ENCODE measurements around the gene SGCG.

The SGCG gene

GRCh38 chr13:23146006-23146405 is 34.8 kb upstream of the SGCG start:
- TF ChIP-seq POLR2A (IDR thresholded peaks at IDR 0.05; ENCODE audit: extremely low read depth, insufficient read length) (no peak), MYC (IDR thresholded peaks at IDR 0.05; ENCODE audit: low read depth, low read length) (no peak)
- TF ChIP-seq, protein P1, sequence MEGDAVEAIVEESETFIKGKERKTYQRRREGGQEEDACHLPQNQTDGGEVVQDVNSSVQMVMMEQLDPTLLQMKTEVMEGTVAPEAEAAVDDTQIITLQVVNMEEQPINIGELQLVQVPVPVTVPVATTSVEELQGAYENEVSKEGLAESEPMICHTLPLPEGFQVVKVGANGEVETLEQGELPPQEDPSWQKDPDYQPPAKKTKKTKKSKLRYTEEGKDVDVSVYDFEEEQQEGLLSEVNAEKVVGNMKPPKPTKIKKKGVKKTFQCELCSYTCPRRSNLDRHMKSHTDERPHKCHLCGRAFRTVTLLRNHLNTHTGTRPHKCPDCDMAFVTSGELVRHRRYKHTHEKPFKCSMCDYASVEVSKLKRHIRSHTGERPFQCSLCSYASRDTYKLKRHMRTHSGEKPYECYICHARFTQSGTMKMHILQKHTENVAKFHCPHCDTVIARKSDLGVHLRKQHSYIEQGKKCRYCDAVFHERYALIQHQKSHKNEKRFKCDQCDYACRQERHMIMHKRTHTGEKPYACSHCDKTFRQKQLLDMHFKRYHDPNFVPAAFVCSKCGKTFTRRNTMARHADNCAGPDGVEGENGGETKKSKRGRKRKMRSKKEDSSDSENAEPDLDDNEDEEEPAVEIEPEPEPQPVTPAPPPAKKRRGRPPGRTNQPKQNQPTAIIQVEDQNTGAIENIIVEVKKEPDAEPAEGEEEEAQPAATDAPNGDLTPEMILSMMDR (IDR thresholded peaks at IDR 0.05; ENCODE audit: low read depth, low read length), result no peak
- TF ChIP-seq, protein P2, sequence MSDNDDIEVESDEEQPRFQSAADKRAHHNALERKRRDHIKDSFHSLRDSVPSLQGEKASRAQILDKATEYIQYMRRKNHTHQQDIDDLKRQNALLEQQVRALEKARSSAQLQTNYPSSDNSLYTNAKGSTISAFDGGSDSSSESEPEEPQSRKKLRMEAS (IDR thresholded peaks at IDR 0.05; ENCODE audit: low read depth, low read length), result no peak
- no peak for DNase-seq (ENCODE audit: low read depth)
- H3K4me3 ChIP-seq (ENCODE audit: low read depth, low read length), result no peak overlapping the region

- DNase-seq (ENCODE audit: low read depth), result peak; percentile 80
- H3K4me3 ChIP-seq (ENCODE audit: low read depth, low read length), result no peak overlapping the region
- TF ChIP-seq, protein P1 (IDR thresholded peaks at IDR 0.05; ENCODE audit: low read depth, low read length), result no peak
- TF ChIP-seq, protein P2 (IDR thresholded peaks at IDR 0.05; ENCODE audit: low read depth, low read length), result peak; percentile 79
- peak; percentile 88 for TF ChIP-seq MYC (IDR thresholded peaks at IDR 0.05; ENCODE audit: low read depth, low read length)
- TF ChIP-seq POLR2A (IDR thresholded peaks at IDR 0.05; ENCODE audit: extremely low read depth, insufficient read length), result no peak
Observed at GRCh38 chr13:23146811-23147625, 33.8 kb upstream of the SGCG start.

DNA sequence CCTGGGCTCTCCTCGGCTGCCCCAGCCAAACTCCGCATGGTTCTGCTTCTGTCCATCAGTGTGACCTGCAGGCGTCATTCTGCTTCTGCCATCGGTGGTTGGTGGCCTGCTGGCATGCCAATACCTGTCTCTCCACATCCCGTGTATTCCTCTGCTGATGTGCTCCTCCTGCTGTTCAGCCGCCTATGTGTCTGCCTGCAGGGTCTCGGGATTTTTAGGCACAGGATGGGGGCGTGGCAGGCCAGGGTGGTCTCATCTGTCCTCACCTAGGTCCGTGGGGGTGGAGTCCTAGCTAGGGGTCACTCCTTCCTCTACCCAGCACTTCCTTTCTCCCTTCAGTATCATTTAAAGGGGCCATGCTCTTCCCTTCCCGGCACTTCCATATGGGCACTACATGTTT is 33.0 kb upstream of the SGCG start:
- TF ChIP-seq MYC (IDR thresholded peaks at IDR 0.05; ENCODE audit: low read depth, low read length) (no peak), POLR2A (IDR thresholded peaks at IDR 0.05; ENCODE audit: extremely low read depth, insufficient read length) (no peak)
- TF ChIP-seq, protein P1 (IDR thresholded peaks at IDR 0.05; ENCODE audit: low read depth, low read length), result no peak
- TF ChIP-seq, protein P2 (IDR thresholded peaks at IDR 0.05; ENCODE audit: low read depth, low read length), result no peak
- DNase-seq (ENCODE audit: low read depth), result no peak
- H3K4me3 ChIP-seq (ENCODE audit: low read depth, low read length), result no peak overlapping the region

DNA sequence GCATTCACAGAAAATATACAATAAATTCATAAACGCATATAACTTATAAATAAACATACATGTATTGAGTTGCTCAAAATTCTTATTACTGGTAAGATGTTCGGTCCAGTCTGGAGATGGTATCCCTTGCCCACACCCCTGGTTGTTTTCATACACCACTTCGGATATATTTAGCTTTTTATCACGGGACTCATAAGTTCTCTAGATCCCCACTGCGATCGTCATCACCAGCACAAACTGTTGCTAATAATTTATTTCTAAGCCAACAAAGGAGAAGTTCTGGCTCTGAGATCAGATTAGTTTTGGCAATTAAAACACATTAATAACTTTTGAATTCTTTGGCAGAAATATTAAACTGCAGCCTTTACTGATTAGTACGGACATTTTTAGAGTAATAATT is 23.0 kb upstream of the SGCG start:
- no peak for DNase-seq (ENCODE audit: low read depth)
- H3K4me3 ChIP-seq (ENCODE audit: low read depth, low read length), result no peak overlapping the region
- no peak for TF ChIP-seq POLR2A (IDR thresholded peaks at IDR 0.05; ENCODE audit: extremely low read depth, insufficient read length)
- TF ChIP-seq, protein P2 (IDR thresholded peaks at IDR 0.05; ENCODE audit: low read depth, low read length), result no peak
- no peak for TF ChIP-seq MYC (IDR thresholded peaks at IDR 0.05; ENCODE audit: low read depth, low read length)
- TF ChIP-seq, protein P1 (IDR thresholded peaks at IDR 0.05; ENCODE audit: low read depth, low read length), result no peak

DNA sequence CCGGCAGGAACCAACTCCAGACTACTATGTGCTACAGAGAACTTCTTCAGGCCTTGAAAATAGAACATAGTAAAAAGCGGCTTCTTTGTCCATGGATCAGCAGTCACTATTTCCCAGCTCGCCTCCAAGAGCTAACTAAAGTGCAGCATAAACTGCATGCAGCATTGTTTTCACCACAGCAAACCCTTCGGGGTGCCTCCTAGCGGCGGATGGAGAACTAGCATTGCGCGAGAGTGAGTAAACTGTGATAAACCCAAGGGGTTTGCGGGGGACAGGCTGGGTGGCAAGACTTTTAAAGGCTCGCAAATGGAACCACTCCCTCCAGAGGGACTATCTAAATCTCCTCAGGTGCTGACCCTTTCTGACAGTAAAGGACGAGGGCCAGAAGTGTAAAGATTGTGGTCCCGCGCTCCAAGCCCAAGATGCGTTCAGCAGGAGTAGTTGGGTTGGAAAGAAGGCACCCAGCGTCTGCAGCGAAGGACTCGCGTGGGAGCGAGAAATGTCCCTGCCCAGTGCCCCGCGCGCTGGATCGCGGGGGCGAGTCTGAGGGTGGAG is 21.5 kb upstream of the SGCG start:
- peak; percentile 50 for DNase-seq (ENCODE audit: low read depth)
- H3K4me3 ChIP-seq (ENCODE audit: low read depth, low read length), result no peak overlapping the region
- TF ChIP-seq, protein P1 (IDR thresholded peaks at IDR 0.05; ENCODE audit: low read depth, low read length), result peak; percentile 88
- no peak for TF ChIP-seq POLR2A (IDR thresholded peaks at IDR 0.05; ENCODE audit: extremely low read depth, insufficient read length)
